OCI-LY1 (cell line): Measurements from ENCODE around the gene PCDHGA9.

ENCODE experiments used
- EZH2 ChIP-seq: fragments of 200-600 bp; sonication (generic), shearing (Covaris generic); IDR thresholded peaks from 2 replicates; pipeline ENCODE4 v1.8.0; 2017; ENCODE audit warnings: borderline replicate concordance, mixed run types, mild to moderate bottlenecking, antibody characterized with exemption, low read length, moderate library complexity, mixed read lengths
- TF ChIP-seq, protein P1 (sequence below): fragments of 200-600 bp; sonication (generic), shearing (Covaris generic); IDR thresholded peaks from 2 replicates; pipeline ENCODE4 v1.5.1; 2017; ENCODE audit warnings: mild to moderate bottlenecking, antibody characterized with exemption, low read length, moderate library complexity, mixed read lengths

GRCh38 chr5:141411575-141411974 is 9.0 kb downstream of the PCDHGA9 start:
- TF ChIP-seq, protein P1, sequence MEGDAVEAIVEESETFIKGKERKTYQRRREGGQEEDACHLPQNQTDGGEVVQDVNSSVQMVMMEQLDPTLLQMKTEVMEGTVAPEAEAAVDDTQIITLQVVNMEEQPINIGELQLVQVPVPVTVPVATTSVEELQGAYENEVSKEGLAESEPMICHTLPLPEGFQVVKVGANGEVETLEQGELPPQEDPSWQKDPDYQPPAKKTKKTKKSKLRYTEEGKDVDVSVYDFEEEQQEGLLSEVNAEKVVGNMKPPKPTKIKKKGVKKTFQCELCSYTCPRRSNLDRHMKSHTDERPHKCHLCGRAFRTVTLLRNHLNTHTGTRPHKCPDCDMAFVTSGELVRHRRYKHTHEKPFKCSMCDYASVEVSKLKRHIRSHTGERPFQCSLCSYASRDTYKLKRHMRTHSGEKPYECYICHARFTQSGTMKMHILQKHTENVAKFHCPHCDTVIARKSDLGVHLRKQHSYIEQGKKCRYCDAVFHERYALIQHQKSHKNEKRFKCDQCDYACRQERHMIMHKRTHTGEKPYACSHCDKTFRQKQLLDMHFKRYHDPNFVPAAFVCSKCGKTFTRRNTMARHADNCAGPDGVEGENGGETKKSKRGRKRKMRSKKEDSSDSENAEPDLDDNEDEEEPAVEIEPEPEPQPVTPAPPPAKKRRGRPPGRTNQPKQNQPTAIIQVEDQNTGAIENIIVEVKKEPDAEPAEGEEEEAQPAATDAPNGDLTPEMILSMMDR = no peak
- TF ChIP-seq EZH2 = no peak
